Gastrocnemius medialis (tissue), 4 donors: Measurements from ENCODE around the gene HDAC4. TPM values are rescaled to one million over a fixed set of nuclear protein-coding genes. Genes with fewer than 3 reads are reported as not detected.

Source experiments
- ATAC-seq, 2 donors: fragments of 150-250 bp; one replicate each; pipeline ENCODE4 v1.9.1; 2016
- DNase-seq, 2 donors: peaks; one replicate each; pipeline ENCODE4 v3.0.0-alpha.2; 2019
- H3K27ac ChIP-seq, 4 donors: fragments of 200-600 bp; sonication (generic); 1 replicate in 1 of 4; 2 replicates in 3 of 4; pipeline ENCODE4 v1.5.1; 2016 to 2018; ENCODE audit warnings: mild to moderate bottlenecking in 2 of 4, moderate library complexity in 1 of 4
- H3K27me3 ChIP-seq, 3 donors: fragments of 200-600 bp; sonication (generic) in 2 of 3; 1 replicate in 1 of 3; 2 replicates in 2 of 3; pipeline versions ENCODE4 v1.5.1 to v1.6.0; 2016 to 2019; ENCODE audit warnings: mild to moderate bottlenecking in 1 of 3, moderate library complexity in 1 of 3
- H3K36me3 ChIP-seq, 2 donors: fragments of 200-600 bp; sonication (generic) in 1 of 2; one replicate each; pipeline ENCODE4 v1.5.1; 2017 to 2018
- H3K4me1 ChIP-seq, 2 donors: fragments of 200-600 bp; sonication (generic) in 1 of 2; one replicate each; pipeline ENCODE4 v1.5.1; 2016 to 2017; ENCODE audit warnings: mild to moderate bottlenecking in 2 of 2
- H3K4me3 ChIP-seq, 4 donors: fragments of 200-600 bp; sonication (generic) in 3 of 4; 1 replicate in 1 of 4; 2 replicates in 3 of 4; pipeline ENCODE4 v1.5.1; 2016 to 2019; ENCODE audit warnings: mild to moderate bottlenecking in 2 of 4
- H3K9me3 ChIP-seq, 3 donors: fragments of 200-600 bp; sonication (generic) in 2 of 3; 1 replicate in 1 of 3; 2 replicates in 2 of 3; pipeline ENCODE4 v1.5.1; 2016 to 2019
- CTCF ChIP-seq, 5 experiments: fragments of 450-650 bp in 3 of 5; fragments of 200-600 bp in 2 of 5; sonication (generic) in 2 of 5; IDR thresholded peaks in 4 of 5; conservative IDR thresholded peaks in 1 of 5; 1 replicate in 4 of 5; 2 replicates in 1 of 5; pipeline ENCODE4 v1.5.1; 2016 to 2019; ENCODE audit warnings: antibody characterized with exemption in 5 of 5, mild to moderate bottlenecking in 3 of 5, moderate library complexity in 3 of 5
- POLR2A ChIP-seq, 2 donors: fragments of 450-650 bp; IDR thresholded peaks; one replicate each; pipeline ENCODE4 v1.6.1; 2017; ENCODE audit warnings: antibody characterized with exemption in 2 of 2, mild to moderate bottlenecking in 2 of 2, moderate library complexity in 2 of 2
- in situ Hi-C, 4 donors: fragments of 200-750 bp; cut with MboI; loops; one replicate each; pipeline versions ENCODE4 v1.15.0 to v1.8.0; 2017; ENCODE audit warnings: low sequenced_read_pairs in 4 of 4
- intact Hi-C: fragments of 100-400 bp; cut with DNase I; formaldehyde crosslinking; loops from one replicate; pipeline ENCODE4 v1.15.1; 2023; ENCODE audit warnings: low total_unique reads
- total RNA-seq, 4 donors: library from RNA; depleted of rRNA; stranded (reverse); fragments of >200 nt; gene quantifications; one replicate each; pipeline versions ENCODE4 v1.1.0 to v1.2.3, GENCODE V29; 2016

HDAC4 gene
- total RNA-seq, 4 donors from 2014 or later, result 23.6 to 257 (median 119) TPM

GRCh38 chr2:239145601-239146000 is 255.2 kb downstream of the HDAC4 start:
- no peaks in the 10 kb centered on the region for H3K27me3 ChIP-seq
- H3K9me3 ChIP-seq, result no peaks in the 10 kb centered on the region
- no peak for ATAC-seq
- in situ Hi-C loops, result no loop called here
- TF ChIP-seq POLR2A (IDR thresholded peaks at IDR 0.05), result no peak
- no peak for TF ChIP-seq CTCF (IDR thresholded peaks at IDR 0.05 in 4 of 5, conservative IDR thresholded peaks at IDR 0.05 in 1 of 5)
- H3K4me3 ChIP-seq, result no peak overlapping the region
- intact Hi-C loops, result no loop called here
- DNase-seq, result no peak
- H3K36me3 ChIP-seq, result peaks cover 0 to 56% of the 10 kb centered on the region in 2 donors
- H3K4me1 ChIP-seq, result no peaks in the 10 kb centered on the region
- peak overlapping the region; percentile 45 to 93 (median 56) for H3K27ac ChIP-seq

GRCh38 chr2:239145106-239145505 is 255.7 kb downstream of the HDAC4 start:
- Histone ChIP-seq H3K4me3 (no peak overlapping the region), H3K36me3 (peaks cover 0 to 61% of the 10 kb centered on the region in 2 donors), H3K27ac (peak overlapping the region; percentile 17 to 93 (median 58)), H3K27me3 (no peaks in the 10 kb centered on the region), H3K4me1 (no peaks in the 10 kb centered on the region), H3K9me3 (no peaks in the 10 kb centered on the region)
- in situ Hi-C loops, result no loop called here
- DNase-seq (no peak), ATAC-seq (no peak)
- intact Hi-C loops, result no loop called here
- TF ChIP-seq CTCF (IDR thresholded peaks at IDR 0.05 in 4 of 5, conservative IDR thresholded peaks at IDR 0.05 in 1 of 5) (no peak), POLR2A (IDR thresholded peaks at IDR 0.05) (no peak)

DNA sequence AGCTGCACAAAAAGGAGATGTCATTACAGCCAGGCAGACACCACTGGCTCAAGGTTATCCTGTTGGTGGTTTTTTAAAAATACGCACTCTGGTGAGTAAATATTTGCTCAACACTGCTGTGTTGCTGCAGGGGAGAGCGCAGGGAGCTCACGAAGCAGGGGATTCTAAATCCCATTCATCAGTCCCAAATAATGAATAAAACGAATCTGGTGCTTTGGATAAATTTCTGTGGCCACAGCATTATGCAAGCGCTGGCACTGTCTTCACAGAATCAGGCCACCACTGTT is 256.2 kb downstream of the HDAC4 start:
- no peak for TF ChIP-seq CTCF (IDR thresholded peaks at IDR 0.05 in 4 of 5, conservative IDR thresholded peaks at IDR 0.05 in 1 of 5)
- TF ChIP-seq POLR2A (IDR thresholded peaks at IDR 0.05), result no peak
- intact Hi-C loops (loop anchor here (5.0 kb wide), 1 partner anchor 253 kb away; no protein-coding TSS in a partner anchor), in situ Hi-C loops (no loop called here)
- ATAC-seq, result no peak
- Histone ChIP-seq H3K36me3 (peaks cover 0 to 63% of the 10 kb centered on the region in 2 donors), H3K4me1 (no peaks in the 10 kb centered on the region), H3K27me3 (no peaks in the 10 kb centered on the region), H3K27ac (peak overlapping the region; percentile 17 to 93 (median 58)), H3K4me3 (no peak overlapping the region), H3K9me3 (no peaks in the 10 kb centered on the region)
- no peak for DNase-seq

DNA sequence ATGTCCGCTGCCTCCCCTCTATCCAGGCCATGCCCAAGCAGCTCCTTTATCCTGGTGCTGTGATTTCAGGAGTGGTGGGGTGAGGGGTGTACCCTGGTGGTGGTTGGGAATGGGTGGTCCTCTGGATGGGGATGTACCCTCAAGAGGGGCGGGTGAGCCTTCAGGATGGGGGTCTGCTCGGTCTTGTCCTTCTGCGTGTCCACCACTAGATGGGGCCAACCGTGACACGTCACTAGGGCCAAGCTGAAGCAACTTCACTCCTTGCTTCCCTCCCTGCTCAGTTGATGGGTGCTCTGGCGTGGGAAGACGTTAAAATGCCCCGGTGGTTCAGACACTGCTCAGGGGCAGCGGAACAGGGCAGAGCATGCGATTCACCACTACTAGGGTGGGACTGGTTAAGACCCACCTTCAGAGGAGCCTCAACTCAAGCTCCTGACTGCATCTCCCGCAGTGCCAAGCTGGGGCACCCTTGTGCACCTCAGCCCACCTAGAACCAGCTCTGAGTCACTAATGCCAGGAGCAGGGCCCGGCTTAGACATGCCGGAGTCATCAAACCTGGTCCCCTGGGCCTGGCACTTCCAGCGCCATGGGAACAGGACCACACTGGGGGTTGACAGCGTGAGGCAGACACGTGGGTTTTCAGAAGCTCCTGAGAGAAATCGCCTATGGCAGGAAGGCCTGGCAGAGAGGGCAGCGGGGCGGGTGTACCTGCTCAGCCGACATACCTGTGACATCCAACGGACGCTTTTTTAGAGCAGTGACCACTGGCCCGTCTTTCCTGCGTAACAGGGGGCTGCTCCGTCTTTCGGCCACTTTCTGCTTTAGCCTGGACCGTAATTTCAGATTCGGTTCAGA is 256.7 kb downstream of the HDAC4 start:
- intact Hi-C loops (loop anchor here (5.0 kb wide), 1 partner anchor 253 kb away; no protein-coding TSS in a partner anchor), in situ Hi-C loops (no loop called here)
- TF ChIP-seq POLR2A (IDR thresholded peaks at IDR 0.05) (no peak), CTCF (IDR thresholded peaks at IDR 0.05 in 4 of 5, conservative IDR thresholded peaks at IDR 0.05 in 1 of 5) (peak; percentile 44 to 81 (median 68))
- H3K27ac ChIP-seq, result peak overlapping the region; percentile 17 to 93 (median 58)
- H3K27me3 ChIP-seq, result no peaks in the 10 kb centered on the region
- peak in 1 of 2 donors; percentile 49 for DNase-seq
- H3K36me3 ChIP-seq, result peaks cover 0 to 67% of the 10 kb centered on the region in 2 donors
- no peaks in the 10 kb centered on the region for H3K4me1 ChIP-seq
- H3K4me3 ChIP-seq, result no peak overlapping the region
- peak; percentile 46 to 68 for ATAC-seq
- H3K9me3 ChIP-seq, result no peaks in the 10 kb centered on the region
